ENCODE measurements around the gene PKDCC. TPM values are rescaled to one million over a fixed set of nuclear protein-coding genes. Genes with fewer than 3 reads are reported as not detected.

PKDCC gene
- total and polyA plus RNA-seq, 2 of the 8 experiments (the other 6 are each of a cell fraction or from before 2014, with no cell fraction given): 49.9 to 80.1 TPM

DNA sequence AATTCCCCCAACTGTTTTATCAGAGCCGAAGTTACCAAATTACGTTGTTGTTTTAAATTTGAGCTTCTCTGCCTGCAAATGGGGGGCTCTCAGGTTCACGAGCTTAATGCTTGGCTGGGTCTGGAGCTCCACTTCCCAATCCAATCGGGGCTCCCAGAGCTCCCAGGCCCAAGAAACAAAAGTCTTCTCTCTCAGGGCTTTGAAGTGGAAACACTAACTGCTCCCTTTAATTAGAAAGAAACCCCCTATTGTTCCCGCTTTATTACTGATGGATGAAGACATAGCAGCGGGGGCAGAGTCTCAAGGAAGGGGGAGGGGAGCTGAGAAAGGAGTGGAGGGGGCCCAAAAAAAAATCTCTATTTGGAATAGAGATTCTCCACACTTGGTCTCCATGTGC is 15.6 kb upstream of the PKDCC start:
- Histone ChIP-seq H3K4me1 (replicated peaks in 1 of 4; ENCODE audit: control insufficient read depth in 3 of 4, insufficient read depth in 4 of 4, low read length in 3 of 4) (peaks cover 16 to 33% (median 21%) of the 10 kb centered on the region in 4 experiments), H2BK15ac (ENCODE audit: low read length) (no peak overlapping the region; the same call in 1 of the 2 replicates), H3K4ac (replicated peaks; ENCODE audit: insufficient read length, low read depth, low read length) (peak overlapping the region; percentile 97), H2AFZ (ENCODE audit: low read length) (no peak overlapping the region), H2BK20ac (ENCODE audit: low read length) (0 out of 2 replicates have a peak overlapping the region, but pooled peaks have one; percentile 100), H4K20me1 (replicated peaks in 1 of 2; ENCODE audit: control insufficient read depth in 1 of 2, insufficient read depth in 2 of 2, low read length in 2 of 2) (no peaks in the 10 kb centered on the region), H4K5ac (ENCODE audit: insufficient read length, low read depth, low read length) (peak overlapping the region; percentile 70), H4K8ac (ENCODE audit: extremely low read depth, insufficient read depth, low read length) (no peak overlapping the region), H3K27me3 (replicated peaks in 1 of 4; ENCODE audit: control insufficient read depth in 3 of 4, extremely low read depth in 1 of 4, insufficient read depth in 3 of 4, low read length in 3 of 4) (peaks cover 0 to 12% (median 7%) of the 10 kb centered on the region in 4 experiments; a peak in 3 of 7 replicates), H3K4me2 (ENCODE audit: insufficient read depth in 1 of 2, low read depth in 2 of 2, low read length in 2 of 2) (peak overlapping the region; percentile 17 to 30; a peak in 2 of 4 replicates), H2BK12ac (ENCODE audit: low read depth, low read length) (0 out of 2 replicates have a peak overlapping the region, but pooled peaks have one; percentile 98), H3K23me2 (ENCODE audit: low read depth, low read length) (no peaks in the 10 kb centered on the region), H3K56ac (replicated peaks; ENCODE audit: insufficient read length, low read depth, low read length) (no peak overlapping the region), H2BK5ac (ENCODE audit: low read depth, low read length) (peak overlapping the region; percentile 66; the same call in 1 of the 2 replicates), H3K27ac (ENCODE audit: low read depth, low read length) (no peak overlapping the region), H3K4me3 (ENCODE audit: extremely low read depth in 1 of 4, insufficient read depth in 2 of 4, low read depth in 3 of 4, low read length in 4 of 4) (no peak overlapping the region; a peak in 1 of 8 replicates), H4K91ac (replicated peaks; ENCODE audit: insufficient read length, low read length) (peak overlapping the region; percentile 100), H3K23ac (ENCODE audit: insufficient read length) (no peak overlapping the region), H2BK120ac (replicated peaks; ENCODE audit: low read depth, low read length) (peak overlapping the region; percentile 100), H3K79me2 (ENCODE audit: control insufficient read depth in 1 of 2, insufficient read depth in 2 of 2, low read length in 2 of 2) (no peaks in the 10 kb centered on the region), H3K9ac (replicated peaks in 1 of 4; ENCODE audit: extremely low read depth in 1 of 4, low read depth in 3 of 4, low read length in 3 of 4) (no peak overlapping the region), H3K9me3 (ENCODE audit: insufficient read depth in 2 of 2, low read depth in 1 of 2, low read length in 1 of 2) (no peaks in the 10 kb centered on the region), H3K14ac (ENCODE audit: insufficient read length) (no peak overlapping the region), H2AK5ac (ENCODE audit: low read depth, low read length) (peak overlapping the region; percentile 99; the same call in 1 of the 2 replicates), H3K36me3 (ENCODE audit: control insufficient read depth in 2 of 4, insufficient read depth in 4 of 4, low read length in 3 of 4) (no peaks in the 10 kb centered on the region), H3K18ac (ENCODE audit: extremely low read depth, low read length) (peak overlapping the region; percentile 25; the same call in 1 of the 2 replicates), H3K79me1 (ENCODE audit: low read depth, low read length) (no peaks in the 10 kb centered on the region)
- ChIA-PET POLR2A (ENCODE audit: partially characterized antibody) (interaction anchor here (0.8 to 5.9 kb wide), 6 partner anchors 9 to 161 kb away, joined by 3 to 46 read pairs (median 6); partner anchors contain the start of gene PKDCC), CTCF (ENCODE audit: partially characterized antibody) (interaction anchor here (0.6 to 3.1 kb wide), 17 partner anchors 8 to 1137 kb away, joined by 3 to 12 read pairs (median 4); partner anchors contain the start of gene PKDCC)
- WGBS, 2 experiments (ENCODE audit: extremely low coverage in 1 of 2, insufficient coverage in 1 of 2, insufficient read length in 1 of 2, insufficient replicate concordance in 2 of 2, low coverage in 1 of 2, low lambda C conversion rate in 2 of 2, missing lambda C conversion rate in 1 of 2): 27% methylated on average over 6 of the region's 6 CpGs; no CpG with 5 or more reads in 1 of the 2 experiments
- DNase-seq (ENCODE audit: low read depth in 1 of 2, low spot score in 2 of 2) (no peak), FAIRE-seq (no peak)
- TF ChIP-seq EP300 (IDR thresholded peaks at IDR 0.05; ENCODE audit: borderline replicate concordance in 1 of 2, low read depth in 2 of 2, low read length in 2 of 2): peak in 1 of 2 experiments; percentile 34; a peak in 1 of 3 replicates
